NB4 (cell line): ENCODE results near the gene INS.
"Not testable (repeated sequence)": the region's sequence is repeated elsewhere in the genome, so short reads cannot be mapped to it uniquely, and the experiment has no call there.

Experiments used
- MYC ChIP-seq: IDR thresholded peaks from 2 replicates; pipeline ENCODE4 v1.6.1; 2011; ENCODE audit warnings: low read depth, low read length
- POLR2A ChIP-seq: IDR thresholded peaks from 2 replicates; pipeline ENCODE4 v1.6.1; 2011; ENCODE audit warnings: mild to moderate bottlenecking; ENCODE audit not compliant: insufficient read length; ENCODE audit errors: extremely low read depth
- TF ChIP-seq, protein P1 (sequence below): IDR thresholded peaks from one replicate; pipeline ENCODE4 v1.5.1; 2012; ENCODE audit warnings: low read depth, low read length

DNA sequence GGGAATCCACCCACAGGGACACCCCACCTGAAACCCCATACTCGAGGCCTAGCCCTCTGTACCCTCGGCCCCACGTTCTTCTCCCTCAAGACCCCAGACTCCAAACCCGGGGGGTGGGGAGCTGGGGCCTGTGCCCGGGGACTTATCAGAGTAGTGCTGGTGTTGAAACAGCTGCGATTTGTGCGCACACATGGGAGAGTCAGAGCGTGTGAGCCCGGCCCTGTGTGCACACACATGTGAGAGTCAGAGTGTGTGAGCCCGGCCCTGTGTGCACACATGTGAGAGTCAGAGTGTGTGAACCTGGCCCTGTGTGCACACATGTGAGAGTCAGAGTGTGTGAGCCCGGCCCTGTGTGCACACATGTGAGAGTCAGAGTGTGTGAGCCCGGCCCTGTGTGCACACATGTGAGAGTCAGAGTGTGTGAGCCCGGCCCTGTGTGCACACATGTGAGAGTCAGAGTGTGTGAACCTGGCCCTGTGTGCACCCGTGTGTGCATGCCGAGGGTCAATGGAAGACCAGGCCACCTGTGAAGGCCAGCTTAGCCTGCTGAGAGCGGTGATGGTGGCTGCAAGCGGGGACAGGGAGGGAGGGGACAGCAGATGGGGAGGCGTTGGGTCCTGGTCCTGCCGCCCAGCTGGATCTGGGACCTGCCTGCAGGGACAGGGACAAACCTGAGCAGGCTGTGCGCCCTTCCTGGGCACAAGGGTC, 33.0 kb upstream of the INS start:
- TF ChIP-seq, protein P1, sequence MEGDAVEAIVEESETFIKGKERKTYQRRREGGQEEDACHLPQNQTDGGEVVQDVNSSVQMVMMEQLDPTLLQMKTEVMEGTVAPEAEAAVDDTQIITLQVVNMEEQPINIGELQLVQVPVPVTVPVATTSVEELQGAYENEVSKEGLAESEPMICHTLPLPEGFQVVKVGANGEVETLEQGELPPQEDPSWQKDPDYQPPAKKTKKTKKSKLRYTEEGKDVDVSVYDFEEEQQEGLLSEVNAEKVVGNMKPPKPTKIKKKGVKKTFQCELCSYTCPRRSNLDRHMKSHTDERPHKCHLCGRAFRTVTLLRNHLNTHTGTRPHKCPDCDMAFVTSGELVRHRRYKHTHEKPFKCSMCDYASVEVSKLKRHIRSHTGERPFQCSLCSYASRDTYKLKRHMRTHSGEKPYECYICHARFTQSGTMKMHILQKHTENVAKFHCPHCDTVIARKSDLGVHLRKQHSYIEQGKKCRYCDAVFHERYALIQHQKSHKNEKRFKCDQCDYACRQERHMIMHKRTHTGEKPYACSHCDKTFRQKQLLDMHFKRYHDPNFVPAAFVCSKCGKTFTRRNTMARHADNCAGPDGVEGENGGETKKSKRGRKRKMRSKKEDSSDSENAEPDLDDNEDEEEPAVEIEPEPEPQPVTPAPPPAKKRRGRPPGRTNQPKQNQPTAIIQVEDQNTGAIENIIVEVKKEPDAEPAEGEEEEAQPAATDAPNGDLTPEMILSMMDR: not testable (repeated sequence)
- TF ChIP-seq POLR2A, MYC: not testable (repeated sequence)
